Transverse colon (tissue), 3 donors: ENCODE results near the gene RAB6B.

Experiments
- CTCF ChIP-seq, 5 experiments: fragments of 200-600 bp in 3 of 5; fragments of 450-650 bp in 2 of 5; sonication (generic) in 3 of 5; IDR thresholded peaks; 1 replicate in 2 of 5; 2 replicates in 3 of 5; pipeline ENCODE4 v1.5.1; 2016 to 2017; ENCODE audit warnings: antibody characterized with exemption in 5 of 5, inconsistent platforms in 3 of 5, mild to moderate bottlenecking in 2 of 5, moderate library complexity in 1 of 5
- EP300 ChIP-seq: sonication (generic); formaldehyde crosslinking; IDR thresholded peaks from one replicate; pipeline ENCODE4 v1.6.1; 2017; ENCODE audit warnings: antibody characterized with exemption, low read depth

- TF ChIP-seq CTCF (IDR thresholded peaks at IDR 0.05): no peak
- TF ChIP-seq EP300: no peak
These were observed 41.5 kb upstream of the RAB6B start for GRCh38 chr3:133937061-133937686.
